ENCODE data around the gene KCNJ5. TPM values are rescaled to one million over a fixed set of nuclear protein-coding genes. Genes with fewer than 3 reads are reported as not detected.

The KCNJ5 gene
- total RNA-seq, 2 donors from 2014 or later, result 0.60 to 1.1 TPM

GRCh38 chr11:128907585-128907984 is 16.4 kb downstream of the KCNJ5 start:
- WGBS, 2 experiments (ENCODE audit: insufficient coverage in 1 of 2, insufficient read length in 1 of 2), result 83 to 90% methylated on average over 3 to 4 of the region's 4 CpGs

GRCh38 chr11:128908391-128909246 is 17.5 kb downstream of the KCNJ5 start:
- H3K4me3 ChIP-seq (ENCODE audit: low read length), result no peak overlapping the region
- 88 to 89% methylated on average over 12 of the region's 12 CpGs for WGBS, 2 experiments (ENCODE audit: insufficient coverage in 1 of 2, insufficient read length in 1 of 2)
- H3K27ac Mint-ChIP-seq, result no peak overlapping the region

More at GRCh38 chr11:128907585-128907984, 16.4 kb downstream of the KCNJ5 start:
- H3K27me3 Mint-ChIP-seq (ENCODE audit: insufficient read depth), result peaks cover 53% of the 10 kb centered on the region
- peaks cover 6% of the 10 kb centered on the region for H3K4me1 ChIP-seq (ENCODE audit: control insufficient read depth, insufficient read depth, low read length)
- H3K9me3 ChIP-seq (ENCODE audit: control insufficient read depth, low read length), result no peaks in the 10 kb centered on the region
- no peaks in the 10 kb centered on the region for H3K36me3 ChIP-seq (ENCODE audit: control insufficient read depth, insufficient read depth, low read length)
- no peak overlapping the region for H3K9ac ChIP-seq (ENCODE audit: extremely low read depth, low read length, poor library complexity, severe bottlenecking)
- H3K27ac ChIP-seq (ENCODE audit: low read depth, low read length), result no peak overlapping the region
- peaks cover 57% of the 10 kb centered on the region for H3K27me3 ChIP-seq (ENCODE audit: control insufficient read depth, insufficient read depth, low read length, poor library complexity, severe bottlenecking)
- peaks cover 3% of the 10 kb centered on the region for H3K36me3 Mint-ChIP-seq (ENCODE audit: low read depth)
- TF ChIP-seq CTCF (conservative IDR thresholded peaks at IDR 0.05), result no peak
- no peak overlapping the region for H3K4me3 Mint-ChIP-seq
- DNase-seq, result no peak
- no peak overlapping the region for H3K4me3 ChIP-seq (ENCODE audit: low read length)
- peaks cover 2% of the 10 kb centered on the region for H3K9me3 Mint-ChIP-seq
- no peak overlapping the region for H3K27ac Mint-ChIP-seq
- H3K4me1 Mint-ChIP-seq, result peaks cover 22% of the 10 kb centered on the region

GRCh38 chr11:128909438-128910125 is 18.4 kb downstream of the KCNJ5 start:
- Mint-ChIP-seq H3K4me3 (no peak overlapping the region), H3K36me3 (ENCODE audit: low read depth) (peaks cover 3% of the 10 kb centered on the region), H3K4me1 (peaks cover 6% of the 10 kb centered on the region), H3K27me3 (ENCODE audit: insufficient read depth) (peaks cover 34% of the 10 kb centered on the region), H3K27ac (no peak overlapping the region), H3K9me3 (peaks cover 2% of the 10 kb centered on the region)
- H3K27me3 ChIP-seq (ENCODE audit: control insufficient read depth, insufficient read depth, low read length, poor library complexity, severe bottlenecking), result peaks cover 37% of the 10 kb centered on the region
- no peaks in the 10 kb centered on the region for H3K4me1 ChIP-seq (ENCODE audit: control insufficient read depth, insufficient read depth, low read length)
- DNase-seq, result no peak
- H3K27ac ChIP-seq (ENCODE audit: low read depth, low read length), result no peak overlapping the region
- TF ChIP-seq CTCF (conservative IDR thresholded peaks at IDR 0.05), result no peak
- no peaks in the 10 kb centered on the region for H3K9me3 ChIP-seq (ENCODE audit: control insufficient read depth, low read length)
- no peak overlapping the region for H3K4me3 ChIP-seq (ENCODE audit: low read length)
- no peaks in the 10 kb centered on the region for H3K36me3 ChIP-seq (ENCODE audit: control insufficient read depth, insufficient read depth, low read length)
- 92 to 95% methylated on average over 4 to 8 of the region's 8 CpGs for WGBS, 2 experiments (ENCODE audit: insufficient coverage in 1 of 2, insufficient read length in 1 of 2)
- H3K9ac ChIP-seq (ENCODE audit: extremely low read depth, low read length, poor library complexity, severe bottlenecking), result no peak overlapping the region

More at GRCh38 chr11:128908391-128909246, 17.5 kb downstream of the KCNJ5 start:
- Histone ChIP-seq H3K27me3 (ENCODE audit: control insufficient read depth, insufficient read depth, low read length, poor library complexity, severe bottlenecking) (peaks cover 47% of the 10 kb centered on the region), H3K4me1 (ENCODE audit: control insufficient read depth, insufficient read depth, low read length) (no peaks in the 10 kb centered on the region), H3K9me3 (ENCODE audit: control insufficient read depth, low read length) (no peaks in the 10 kb centered on the region), H3K36me3 (ENCODE audit: control insufficient read depth, insufficient read depth, low read length) (no peaks in the 10 kb centered on the region), H3K9ac (ENCODE audit: extremely low read depth, low read length, poor library complexity, severe bottlenecking) (no peak overlapping the region), H3K27ac (ENCODE audit: low read depth, low read length) (no peak overlapping the region)
- no peak for TF ChIP-seq CTCF (conservative IDR thresholded peaks at IDR 0.05)
- DNase-seq, result no peak
- Mint-ChIP-seq H3K27me3 (ENCODE audit: insufficient read depth) (peaks cover 44% of the 10 kb centered on the region), H3K4me1 (peaks cover 14% of the 10 kb centered on the region), H3K4me3 (no peak overlapping the region), H3K9me3 (peaks cover 2% of the 10 kb centered on the region), H3K36me3 (ENCODE audit: low read depth) (peaks cover 3% of the 10 kb centered on the region)
